Endometrial microvascular endothelial cells (primary cell): ENCODE data around the gene LCLAT1. TPM values are rescaled to one million over a fixed set of nuclear protein-coding genes. Genes with fewer than 3 reads are reported as not detected.

Experiments
- in situ Hi-C: cut with HindIII; loops from 2 replicates; pipeline ENCODE4 v1.10.0; 2017; ENCODE audit warnings: low sequenced_read_pairs, low pct_unique_long_range_greater_than_20kb; ENCODE audit errors: inconsistent ontology term
- total RNA-seq: library from RNA; depleted of rRNA; stranded (reverse); fragments of >200 nt; gene quantifications from one replicate; pipeline ENCODE4 v1.2.3, GENCODE V29; 2015; ENCODE audit errors: inconsistent ontology term

LCLAT1 gene
- total RNA-seq, 1 donor from 2014 or later: 16.8 TPM

- in situ Hi-C loops: no loop called here
Measured at GRCh38 chr2:30647752-30648457, 200.9 kb downstream of the LCLAT1 start.

DNA sequence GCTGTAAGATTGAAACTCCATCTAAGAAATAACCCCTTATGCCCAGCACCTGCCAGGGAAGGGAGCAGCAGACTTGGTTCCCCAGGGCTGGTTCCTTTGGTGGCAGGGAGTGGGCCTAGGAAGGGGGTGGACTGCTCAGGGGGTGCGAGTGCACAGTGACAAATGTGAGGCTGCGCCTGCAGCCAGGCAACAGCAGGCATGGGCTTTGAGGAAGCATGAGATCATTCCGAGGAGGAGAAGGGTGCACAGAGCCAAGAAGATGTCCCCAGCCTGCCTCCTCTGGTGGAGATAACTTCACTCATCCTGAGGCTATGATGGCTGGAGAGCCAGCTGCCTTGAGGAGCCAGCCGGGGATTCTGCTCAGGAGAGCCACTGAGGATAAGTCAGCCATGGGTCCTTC, 202.2 kb downstream of the LCLAT1 start:
- in situ Hi-C loops: no loop called here

- in situ Hi-C loops: no loop called here
Measured at GRCh38 chr2:30649828-30650227, 202.8 kb downstream of the LCLAT1 start.

DNA sequence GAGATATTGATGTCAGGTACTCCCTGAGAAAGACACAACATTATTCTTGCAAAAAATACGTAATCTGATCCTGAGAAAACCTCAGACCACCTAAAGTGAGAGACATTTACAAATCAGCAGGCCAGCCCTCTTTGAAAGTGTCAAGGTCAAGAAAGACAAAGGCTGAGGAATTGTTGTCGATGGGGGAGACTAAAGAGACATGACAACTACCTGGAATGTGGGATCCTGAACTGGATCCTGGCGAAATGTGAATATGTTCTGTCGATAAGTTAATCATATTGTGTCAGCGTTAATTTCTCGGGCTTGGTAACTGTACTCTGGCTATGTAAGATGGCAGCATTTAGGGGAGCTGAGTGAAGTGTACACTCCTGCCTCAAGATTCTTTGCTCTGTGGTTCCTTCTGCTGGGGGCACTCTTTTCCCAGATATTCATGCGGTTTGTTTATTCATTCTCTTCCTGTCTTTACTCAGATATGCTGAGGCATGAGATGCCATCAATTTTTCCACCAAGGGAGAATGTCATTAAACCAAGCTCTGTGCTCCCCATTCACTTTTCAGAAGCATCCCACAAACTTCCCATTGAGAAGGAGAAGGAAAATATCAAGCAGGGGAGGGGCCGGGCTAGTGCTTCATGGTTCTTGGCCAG, 205.3 kb downstream of the LCLAT1 start:
- in situ Hi-C loops: no loop called here

DNA sequence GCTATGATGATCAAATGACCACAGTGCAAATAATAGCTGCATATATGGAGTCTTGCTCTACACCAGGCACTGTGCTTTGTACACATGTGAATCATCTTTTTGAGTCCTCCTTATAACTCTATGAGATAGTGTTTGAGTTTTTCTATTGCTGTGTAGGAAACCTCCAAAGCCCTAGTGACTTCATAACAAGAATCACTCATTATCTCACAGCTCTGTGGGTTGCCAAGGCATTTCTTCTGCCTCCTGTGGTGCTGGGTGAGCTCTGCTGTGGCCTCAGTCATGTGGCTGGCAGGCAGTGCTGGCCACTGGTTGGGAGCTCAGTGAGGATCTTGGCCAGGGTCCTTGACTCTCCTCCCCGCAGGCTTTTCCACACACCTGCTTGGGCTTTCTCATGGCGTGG, 206.8 kb downstream of the LCLAT1 start:
- in situ Hi-C loops: no loop called here

DNA sequence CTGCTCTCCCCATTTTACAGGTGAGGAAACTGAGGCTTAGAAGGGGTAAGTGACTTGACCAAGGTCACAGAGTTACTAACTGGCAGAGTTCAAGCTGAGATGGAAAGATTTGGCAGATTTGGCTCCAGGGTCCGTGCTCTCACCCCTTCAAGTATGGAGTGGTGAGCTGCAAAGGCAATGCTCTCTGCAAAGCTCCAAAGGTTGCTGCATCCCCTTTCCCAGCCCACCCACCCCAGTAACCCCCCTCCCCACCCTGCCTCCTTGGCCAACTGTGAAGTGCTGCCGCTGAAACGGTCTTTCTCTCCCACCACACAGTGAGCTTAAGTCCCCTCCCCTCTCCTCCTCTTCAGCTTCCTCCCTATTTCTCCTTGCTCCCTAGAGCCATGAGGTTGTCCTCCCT, 207.4 kb downstream of the LCLAT1 start:
- in situ Hi-C loops: no loop called here

DNA sequence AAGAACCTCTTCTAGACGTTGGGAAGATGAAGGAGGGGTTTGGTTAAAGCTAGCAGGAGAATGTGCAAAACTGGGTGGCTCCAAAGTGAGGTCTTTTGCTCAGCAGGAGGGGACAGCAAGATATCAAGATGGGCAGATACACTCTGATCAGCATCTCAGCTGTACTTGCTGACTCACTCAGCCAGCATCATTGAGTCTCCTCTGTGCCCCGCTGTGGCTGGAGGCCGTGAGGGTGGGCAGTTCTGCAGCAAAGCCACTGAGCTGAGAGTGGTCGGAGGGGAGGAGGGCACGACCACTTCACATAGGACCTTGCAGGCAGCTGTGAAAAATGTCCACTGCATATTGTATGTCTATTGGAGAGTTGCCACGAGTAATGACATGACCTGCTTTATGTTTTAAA, 208.2 kb downstream of the LCLAT1 start:
- in situ Hi-C loops: no loop called here

DNA sequence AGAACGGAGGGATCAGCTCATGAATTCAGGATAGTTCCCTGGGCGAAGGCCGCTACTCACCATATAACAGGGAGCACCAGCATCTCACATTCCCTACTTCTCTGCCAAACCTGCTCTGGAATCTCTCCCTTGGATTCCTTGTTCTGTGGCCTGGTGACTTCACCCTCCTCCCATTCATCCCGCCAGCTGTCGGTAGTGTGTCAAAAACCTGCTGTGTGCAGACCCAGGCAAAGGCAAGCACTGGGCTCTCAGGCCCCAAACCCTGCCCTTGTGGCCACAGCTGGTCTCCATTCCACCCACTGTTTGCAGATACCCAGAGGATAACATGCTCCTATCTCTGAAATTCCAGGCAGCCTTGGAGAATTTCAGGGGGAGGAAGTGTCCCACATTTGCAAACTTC, 208.6 kb downstream of the LCLAT1 start:
- in situ Hi-C loops: no loop called here

DNA sequence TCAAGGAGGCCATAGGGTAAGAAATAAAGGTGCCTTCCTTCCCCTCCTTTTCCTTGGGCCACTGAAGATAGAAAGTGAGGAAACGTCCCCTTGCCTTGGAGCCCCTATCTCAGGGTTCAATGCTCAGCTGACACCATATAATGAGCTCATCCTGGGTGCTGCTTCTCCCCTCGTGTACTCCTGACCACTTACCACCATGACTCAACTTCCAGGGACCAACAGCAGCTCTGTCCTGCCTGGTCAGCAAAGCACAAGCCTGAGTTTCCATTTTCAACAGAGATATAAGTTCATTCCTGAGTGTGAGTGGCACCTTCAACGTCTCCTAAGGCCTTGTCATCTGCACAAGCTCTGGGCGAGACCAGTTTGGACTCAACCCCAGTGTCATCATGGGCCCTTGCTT, 209.0 kb downstream of the LCLAT1 start:
- in situ Hi-C loops: no loop called here

DNA sequence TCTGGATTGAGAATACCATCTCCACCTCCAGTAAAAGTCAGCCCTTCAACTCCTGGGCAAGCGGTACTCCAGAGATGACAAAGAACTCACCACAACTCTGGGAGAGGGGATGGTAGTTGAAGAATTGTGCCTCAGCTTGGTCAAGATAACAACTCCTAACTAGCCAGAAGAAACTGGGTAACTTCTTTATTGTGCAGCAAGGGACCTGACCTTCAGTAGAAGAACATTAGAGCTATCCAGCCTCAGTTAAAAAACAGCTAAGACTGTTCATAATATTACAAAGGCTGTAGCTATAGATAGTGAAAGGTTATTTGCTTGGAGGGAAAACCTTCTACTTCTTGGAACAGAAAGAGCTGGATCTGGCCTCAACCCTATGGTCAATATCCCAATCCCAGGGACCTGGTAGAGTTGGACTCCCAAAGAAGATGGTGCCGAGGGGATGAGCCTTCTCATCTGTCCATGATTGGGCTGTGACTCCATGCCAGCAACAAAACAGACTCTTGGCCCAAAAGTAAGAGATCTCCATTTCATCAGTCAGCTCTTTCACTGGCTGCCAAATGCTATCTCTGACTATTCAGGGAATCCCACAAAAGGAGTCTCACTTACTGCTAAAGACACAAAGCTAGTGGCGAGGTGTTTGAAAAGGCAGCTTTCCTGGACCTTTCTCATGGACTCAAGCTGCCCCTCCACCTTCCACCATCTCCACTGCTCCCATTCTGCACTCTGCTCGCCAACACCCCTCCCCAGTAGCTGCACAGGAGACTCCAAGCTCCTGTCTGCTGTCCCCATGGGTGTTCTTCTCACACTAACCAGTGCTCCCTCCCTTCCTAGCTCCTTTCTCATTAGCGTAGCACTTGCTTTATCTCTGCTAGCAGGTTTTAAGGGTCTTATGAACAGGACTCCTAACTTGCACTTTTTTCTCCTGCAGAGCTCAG, 214.4 kb downstream of the LCLAT1 start:
- in situ Hi-C loops: no loop called here

GRCh38 chr2:30662268-30663131, 215.5 kb downstream of the LCLAT1 start:
- in situ Hi-C loops: no loop called here

- in situ Hi-C loops: no loop called here
Measured at GRCh38 chr2:30663321-30663720, 216.3 kb downstream of the LCLAT1 start.

DNA sequence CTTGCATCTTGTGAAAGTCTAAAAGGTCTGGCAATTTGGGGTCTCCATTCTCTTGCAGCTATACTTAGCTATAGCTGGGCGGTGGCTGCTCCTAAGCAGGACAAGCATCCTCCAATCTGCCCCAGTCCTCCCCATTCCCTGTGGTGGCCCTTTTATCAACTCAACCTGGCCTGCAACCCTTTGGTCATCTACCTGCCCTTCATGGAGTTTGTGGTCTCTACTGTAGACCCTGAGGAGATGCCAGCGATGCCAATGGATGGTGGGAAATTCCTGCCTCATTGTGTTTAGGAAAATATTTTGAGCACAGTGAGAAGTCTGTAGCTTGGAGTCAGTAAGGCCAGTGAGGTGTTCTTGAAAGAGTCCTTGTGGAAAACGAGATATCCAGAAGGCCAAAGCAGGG, 216.8 kb downstream of the LCLAT1 start:
- in situ Hi-C loops: no loop called here

DNA sequence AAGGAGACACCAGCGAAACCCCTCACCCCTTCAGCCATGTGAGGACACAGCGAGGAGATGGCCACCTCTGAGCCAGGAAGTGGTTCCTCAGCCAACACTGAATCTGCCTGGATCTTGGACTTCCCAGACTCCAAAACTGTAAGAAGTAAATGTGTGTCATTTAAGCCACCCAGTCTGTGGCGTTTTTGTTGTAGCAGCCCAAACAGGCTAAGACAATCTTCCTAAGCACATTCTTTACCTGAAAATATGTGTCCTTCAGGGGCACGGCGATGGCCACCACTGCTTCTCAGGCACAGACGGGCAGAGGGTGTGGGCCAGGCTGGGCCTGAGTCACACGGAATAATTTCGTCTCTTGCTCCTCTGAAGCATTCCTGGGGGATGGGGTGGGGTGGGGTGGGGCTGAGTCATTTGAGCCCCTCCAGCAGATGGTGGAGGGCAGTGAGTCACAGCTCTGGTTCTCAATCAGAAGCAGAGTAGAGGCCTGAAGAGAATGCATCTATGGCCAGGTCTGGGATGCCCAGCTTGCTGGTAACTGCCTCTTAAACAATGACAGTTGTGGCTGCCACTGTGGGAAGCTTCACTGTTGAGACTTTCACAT, 217.8 kb downstream of the LCLAT1 start:
- in situ Hi-C loops: no loop called here

DNA sequence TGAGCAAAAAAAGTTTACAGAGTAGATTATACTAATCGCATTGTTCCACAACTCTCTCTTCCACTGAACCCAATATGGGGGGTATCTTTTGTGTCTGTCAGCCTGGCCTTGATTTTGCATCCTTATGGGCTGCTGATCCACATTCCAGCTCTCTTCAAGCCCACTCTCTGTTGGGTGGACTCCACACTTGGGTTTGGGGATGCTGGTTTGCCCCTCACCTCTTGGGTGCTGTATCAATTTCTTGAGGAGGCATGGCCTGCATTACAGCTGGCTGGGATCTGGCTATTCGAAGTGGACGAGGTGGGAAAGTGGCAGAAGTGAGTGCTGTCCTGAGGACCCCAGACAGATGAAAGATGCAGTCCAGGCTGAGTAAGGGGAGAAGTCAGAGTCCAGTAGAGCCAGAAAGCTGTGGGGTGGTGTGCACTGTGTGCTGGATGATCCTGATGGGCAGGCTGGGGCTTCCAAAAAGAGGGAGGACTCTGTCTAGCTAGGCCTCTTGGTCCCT, 218.8 kb downstream of the LCLAT1 start:
- in situ Hi-C loops: no loop called here

GRCh38 chr2:30666266-30666874, 219.3 kb downstream of the LCLAT1 start:
- in situ Hi-C loops: no loop called here

DNA sequence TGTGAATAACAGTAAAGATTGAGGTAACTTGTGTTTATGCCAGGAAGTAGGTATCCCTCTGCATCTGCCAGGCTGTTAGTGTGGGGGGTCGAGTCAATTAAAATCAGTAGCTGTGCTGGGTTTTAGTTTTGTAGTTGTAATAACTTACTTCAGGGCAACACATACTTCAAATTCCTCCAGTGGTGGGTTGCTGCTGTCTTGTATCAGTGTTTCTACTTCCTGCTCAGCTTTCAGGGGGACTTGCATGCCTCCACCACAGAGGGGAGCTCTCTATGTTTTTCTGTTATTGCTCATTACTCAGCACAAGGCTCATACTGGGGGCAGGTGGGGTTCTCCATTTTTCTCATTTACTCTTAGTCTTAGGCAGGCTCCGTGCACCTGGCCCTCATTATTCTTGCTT, 223.4 kb downstream of the LCLAT1 start:
- in situ Hi-C loops: no loop called here

- in situ Hi-C loops: no loop called here
Measured at GRCh38 chr2:30673127-30673526, 226.1 kb downstream of the LCLAT1 start.
